Measurements from ENCODE around the gene ATP2A1. TPM values are rescaled to one million over a fixed set of nuclear protein-coding genes. Genes with fewer than 3 reads are reported as not detected.

Gene ATP2A1
- total and polyA plus RNA-seq, 2 of the 8 experiments (the other 6 are each of a cell fraction or from before 2014, with no cell fraction given), result 1.7 to 2.4 TPM

DNA sequence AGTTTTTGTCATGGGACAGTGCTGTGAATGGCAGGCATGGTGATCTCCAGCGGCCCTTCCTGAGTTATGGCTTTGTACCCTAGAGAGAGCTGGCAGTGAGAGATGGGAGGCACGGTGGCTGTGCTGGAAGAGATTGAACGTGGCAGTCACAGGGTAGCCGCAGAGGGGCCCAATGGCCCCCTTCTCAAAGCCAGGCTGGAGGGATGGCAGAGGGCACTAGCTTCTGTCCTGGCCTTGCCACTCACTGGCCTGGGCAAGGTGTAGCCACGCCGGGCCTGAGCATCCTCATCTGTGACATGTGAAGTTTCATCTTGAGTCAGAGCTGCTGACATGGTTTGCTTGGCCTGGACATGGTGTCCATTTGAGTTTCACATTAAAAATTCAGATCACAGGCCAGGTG, 3.9 kb upstream of the ATP2A1 start (continued):
- TF ChIP-seq HDAC6 (IDR thresholded peaks at IDR 0.05; ENCODE audit: low read depth, low read length) (no peak), BRCA1 (IDR thresholded peaks at IDR 0.05; ENCODE audit: low read depth, low read length) (no peak), FOSL1 (IDR thresholded peaks at IDR 0.05; ENCODE audit: insufficient read depth, low read depth, low read length) (no peak), EZH2 (IDR thresholded peaks at IDR 0.05; ENCODE audit: low read depth, low read length, severe bottlenecking) (no peak), TBP (IDR thresholded peaks at IDR 0.05; ENCODE audit: low read depth, low read length) (no peak), SP1 (IDR thresholded peaks at IDR 0.05; ENCODE audit: low read depth, low read length) (no peak), POU5F1 (IDR thresholded peaks at IDR 0.05; ENCODE audit: low read depth, low read length) (no peak), KDM4A (IDR thresholded peaks at IDR 0.05; ENCODE audit: low read depth, low read length, severe bottlenecking) (no peak)

All from H1 (cell line).